Camera-type eye (tissue), 1 donor: ENCODE data around the gene GTF3C1. TPM values are rescaled to one million over a fixed set of nuclear protein-coding genes. Genes with fewer than 3 reads are reported as not detected.

ENCODE experiments used
- total RNA-seq: library from RNA; depleted of rRNA; stranded (reverse); fragments of >200 nt; gene quantifications from one replicate; pipeline ENCODE4 v1.2.3, GENCODE V29; 2014

The GTF3C1 gene, protein sequence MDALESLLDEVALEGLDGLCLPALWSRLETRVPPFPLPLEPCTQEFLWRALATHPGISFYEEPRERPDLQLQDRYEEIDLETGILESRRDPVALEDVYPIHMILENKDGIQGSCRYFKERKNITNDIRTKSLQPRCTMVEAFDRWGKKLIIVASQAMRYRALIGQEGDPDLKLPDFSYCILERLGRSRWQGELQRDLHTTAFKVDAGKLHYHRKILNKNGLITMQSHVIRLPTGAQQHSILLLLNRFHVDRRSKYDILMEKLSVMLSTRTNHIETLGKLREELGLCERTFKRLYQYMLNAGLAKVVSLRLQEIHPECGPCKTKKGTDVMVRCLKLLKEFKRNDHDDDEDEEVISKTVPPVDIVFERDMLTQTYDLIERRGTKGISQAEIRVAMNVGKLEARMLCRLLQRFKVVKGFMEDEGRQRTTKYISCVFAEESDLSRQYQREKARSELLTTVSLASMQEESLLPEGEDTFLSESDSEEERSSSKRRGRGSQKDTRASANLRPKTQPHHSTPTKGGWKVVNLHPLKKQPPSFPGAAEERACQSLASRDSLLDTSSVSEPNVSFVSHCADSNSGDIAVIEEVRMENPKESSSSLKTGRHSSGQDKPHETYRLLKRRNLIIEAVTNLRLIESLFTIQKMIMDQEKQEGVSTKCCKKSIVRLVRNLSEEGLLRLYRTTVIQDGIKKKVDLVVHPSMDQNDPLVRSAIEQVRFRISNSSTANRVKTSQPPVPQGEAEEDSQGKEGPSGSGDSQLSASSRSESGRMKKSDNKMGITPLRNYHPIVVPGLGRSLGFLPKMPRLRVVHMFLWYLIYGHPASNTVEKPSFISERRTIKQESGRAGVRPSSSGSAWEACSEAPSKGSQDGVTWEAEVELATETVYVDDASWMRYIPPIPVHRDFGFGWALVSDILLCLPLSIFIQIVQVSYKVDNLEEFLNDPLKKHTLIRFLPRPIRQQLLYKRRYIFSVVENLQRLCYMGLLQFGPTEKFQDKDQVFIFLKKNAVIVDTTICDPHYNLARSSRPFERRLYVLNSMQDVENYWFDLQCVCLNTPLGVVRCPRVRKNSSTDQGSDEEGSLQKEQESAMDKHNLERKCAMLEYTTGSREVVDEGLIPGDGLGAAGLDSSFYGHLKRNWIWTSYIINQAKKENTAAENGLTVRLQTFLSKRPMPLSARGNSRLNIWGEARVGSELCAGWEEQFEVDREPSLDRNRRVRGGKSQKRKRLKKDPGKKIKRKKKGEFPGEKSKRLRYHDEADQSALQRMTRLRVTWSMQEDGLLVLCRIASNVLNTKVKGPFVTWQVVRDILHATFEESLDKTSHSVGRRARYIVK (N-terminal part only)
- total RNA-seq = 109 TPM

DNA sequence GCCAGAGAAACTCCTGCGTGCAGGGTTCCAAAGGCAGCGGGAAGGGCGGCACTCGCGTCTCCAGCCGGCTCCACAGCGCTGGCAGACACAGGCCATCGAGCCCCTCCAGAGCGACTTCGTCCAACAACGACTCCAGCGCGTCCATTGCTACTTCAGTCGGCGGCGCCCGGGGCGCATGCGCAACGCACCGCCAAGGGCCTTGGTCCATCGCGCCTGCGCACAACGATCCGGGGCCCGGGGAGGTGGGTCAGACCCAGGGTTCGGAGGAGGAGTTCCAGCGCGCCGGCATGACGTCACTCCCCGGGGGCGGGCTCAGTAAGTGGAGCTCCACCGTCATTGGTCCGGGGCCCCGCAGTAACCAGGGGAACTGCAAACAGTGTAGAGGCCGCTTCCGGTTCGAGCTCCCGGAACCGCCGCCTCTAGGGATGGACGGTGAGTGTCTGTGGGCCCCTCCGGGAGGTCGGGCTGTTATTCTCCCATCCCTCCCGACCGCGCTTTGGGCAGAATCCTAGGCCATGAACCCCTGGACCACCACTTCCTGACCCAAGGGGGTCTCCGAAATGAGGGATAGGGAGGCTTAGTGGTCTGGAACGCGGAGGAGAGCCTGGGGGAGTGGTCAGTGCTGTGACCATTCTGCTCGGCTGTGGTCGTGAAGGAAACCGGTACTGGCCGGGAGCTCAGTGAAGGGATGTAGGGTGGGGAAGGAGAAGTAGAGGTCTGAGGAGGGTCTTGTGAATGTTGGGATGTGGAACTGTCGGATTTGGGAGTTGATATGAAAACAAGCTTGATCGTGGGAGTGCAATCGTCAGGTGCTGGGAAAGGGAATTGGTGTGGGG, at the start of gene GTF3C1, which contains the start of gene KATNIP:
GTF3C1 (minus strand) TSS at position 168 of the 836 bp plus-strand sequence; CDS start at position 145, 23 bp downstream.
KATNIP (plus strand) TSS at position 399 of the 836 bp plus-strand sequence; CDS start at position 426, 27 bp downstream.

Other genes starting within 250 kb of the GTF3C1 start
- gene IL4R, start 235.9 kb downstream of the GTF3C1 start, total RNA-seq = 18.9 TPM
- gene IL21R, start 147.7 kb downstream of the GTF3C1 start, total RNA-seq = 0.33 TPM
- 69.2 TPM for gene KATNIP, start 231 bp upstream of the GTF3C1 start, total RNA-seq